HL-60 (cell line): ENCODE data around the gene SOX8.

Experiments
- DNase-seq, 2 experiments: peaks; one replicate each; pipeline ENCODE4 v3.0.0-alpha.2; 2010 to 2020; ENCODE audit warnings: low read depth in 1 of 2, low spot score in 1 of 2
- H3K27ac ChIP-seq: fragments of 250-450 bp; sonication (Bioruptor Pico); replicated peaks from 2 replicates; pipeline ENCODE4 v1.5.1; 2020; ENCODE audit warnings: mild to moderate bottlenecking, moderate library complexity
- H3K27me3 ChIP-seq: fragments of 250-450 bp; sonication (Bioruptor Pico); 2 replicates; pipeline ENCODE4 v1.5.1; 2021; ENCODE audit warnings: mild to moderate bottlenecking, moderate library complexity; ENCODE audit not compliant: insufficient read depth, poor library complexity, severe bottlenecking
- H3K4me3 ChIP-seq: replicated peaks from 2 replicates; pipeline ENCODE4 v1.5.1; 2011; ENCODE audit warnings: mild to moderate bottlenecking, control low read depth, low read length; ENCODE audit not compliant: insufficient read depth
- GABPA ChIP-seq: IDR thresholded peaks from 2 replicates; pipeline ENCODE4 v1.6.1; 2012; ENCODE audit warnings: low read depth
- POLR2AphosphoS5 ChIP-seq: IDR thresholded peaks from 2 replicates; pipeline ENCODE4 v1.6.1; 2012; ENCODE audit warnings: low read depth
- SPI1 ChIP-seq: IDR thresholded peaks from 2 replicates; pipeline ENCODE4 v1.6.1; 2012; ENCODE audit warnings: low read depth, mild to moderate bottlenecking, borderline replicate concordance
- TF ChIP-seq, protein P1 (sequence below): IDR thresholded peaks from 2 replicates; pipeline ENCODE4 v1.6.1; 2012; ENCODE audit warnings: low read depth; ENCODE audit not compliant: insufficient replicate concordance
- TF ChIP-seq, protein P2 (sequence below): IDR thresholded peaks from one replicate; pipeline ENCODE4 v1.5.1; 2011; ENCODE audit warnings: low read length, control low read depth, inconsistent platforms; ENCODE audit not compliant: insufficient read depth

The SOX8 gene

DNA sequence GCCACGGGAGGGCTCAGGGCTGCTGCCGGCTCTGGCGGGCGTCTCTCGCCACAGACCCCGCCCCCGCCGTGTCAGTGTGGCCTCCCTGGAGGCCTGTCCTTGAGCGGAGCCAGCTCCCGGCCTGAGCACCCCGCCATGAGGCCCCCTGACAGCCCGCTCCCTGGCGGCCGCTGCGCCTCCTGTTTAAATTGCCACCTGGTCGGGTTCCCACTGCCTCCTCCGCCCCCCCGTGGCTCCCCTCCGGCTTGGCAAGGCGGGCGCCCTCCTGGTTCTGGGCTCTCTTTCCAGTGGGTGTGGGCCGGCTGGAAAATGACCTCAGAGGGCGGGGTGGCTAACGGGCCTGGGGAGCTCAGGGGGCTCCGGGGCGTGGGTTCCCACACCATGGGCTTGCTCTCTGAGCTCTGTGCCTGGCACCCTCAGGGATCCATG is 48.9 kb downstream of the SOX8 start:
- TF ChIP-seq GABPA (no peak), SPI1 (no peak), POLR2AphosphoS5 (no peak)
- TF ChIP-seq, protein P1, sequence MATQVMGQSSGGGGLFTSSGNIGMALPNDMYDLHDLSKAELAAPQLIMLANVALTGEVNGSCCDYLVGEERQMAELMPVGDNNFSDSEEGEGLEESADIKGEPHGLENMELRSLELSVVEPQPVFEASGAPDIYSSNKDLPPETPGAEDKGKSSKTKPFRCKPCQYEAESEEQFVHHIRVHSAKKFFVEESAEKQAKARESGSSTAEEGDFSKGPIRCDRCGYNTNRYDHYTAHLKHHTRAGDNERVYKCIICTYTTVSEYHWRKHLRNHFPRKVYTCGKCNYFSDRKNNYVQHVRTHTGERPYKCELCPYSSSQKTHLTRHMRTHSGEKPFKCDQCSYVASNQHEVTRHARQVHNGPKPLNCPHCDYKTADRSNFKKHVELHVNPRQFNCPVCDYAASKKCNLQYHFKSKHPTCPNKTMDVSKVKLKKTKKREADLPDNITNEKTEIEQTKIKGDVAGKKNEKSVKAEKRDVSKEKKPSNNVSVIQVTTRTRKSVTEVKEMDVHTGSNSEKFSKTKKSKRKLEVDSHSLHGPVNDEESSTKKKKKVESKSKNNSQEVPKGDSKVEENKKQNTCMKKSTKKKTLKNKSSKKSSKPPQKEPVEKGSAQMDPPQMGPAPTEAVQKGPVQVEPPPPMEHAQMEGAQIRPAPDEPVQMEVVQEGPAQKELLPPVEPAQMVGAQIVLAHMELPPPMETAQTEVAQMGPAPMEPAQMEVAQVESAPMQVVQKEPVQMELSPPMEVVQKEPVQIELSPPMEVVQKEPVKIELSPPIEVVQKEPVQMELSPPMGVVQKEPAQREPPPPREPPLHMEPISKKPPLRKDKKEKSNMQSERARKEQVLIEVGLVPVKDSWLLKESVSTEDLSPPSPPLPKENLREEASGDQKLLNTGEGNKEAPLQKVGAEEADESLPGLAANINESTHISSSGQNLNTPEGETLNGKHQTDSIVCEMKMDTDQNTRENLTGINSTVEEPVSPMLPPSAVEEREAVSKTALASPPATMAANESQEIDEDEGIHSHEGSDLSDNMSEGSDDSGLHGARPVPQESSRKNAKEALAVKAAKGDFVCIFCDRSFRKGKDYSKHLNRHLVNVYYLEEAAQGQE: no peak
- TF ChIP-seq, protein P2, sequence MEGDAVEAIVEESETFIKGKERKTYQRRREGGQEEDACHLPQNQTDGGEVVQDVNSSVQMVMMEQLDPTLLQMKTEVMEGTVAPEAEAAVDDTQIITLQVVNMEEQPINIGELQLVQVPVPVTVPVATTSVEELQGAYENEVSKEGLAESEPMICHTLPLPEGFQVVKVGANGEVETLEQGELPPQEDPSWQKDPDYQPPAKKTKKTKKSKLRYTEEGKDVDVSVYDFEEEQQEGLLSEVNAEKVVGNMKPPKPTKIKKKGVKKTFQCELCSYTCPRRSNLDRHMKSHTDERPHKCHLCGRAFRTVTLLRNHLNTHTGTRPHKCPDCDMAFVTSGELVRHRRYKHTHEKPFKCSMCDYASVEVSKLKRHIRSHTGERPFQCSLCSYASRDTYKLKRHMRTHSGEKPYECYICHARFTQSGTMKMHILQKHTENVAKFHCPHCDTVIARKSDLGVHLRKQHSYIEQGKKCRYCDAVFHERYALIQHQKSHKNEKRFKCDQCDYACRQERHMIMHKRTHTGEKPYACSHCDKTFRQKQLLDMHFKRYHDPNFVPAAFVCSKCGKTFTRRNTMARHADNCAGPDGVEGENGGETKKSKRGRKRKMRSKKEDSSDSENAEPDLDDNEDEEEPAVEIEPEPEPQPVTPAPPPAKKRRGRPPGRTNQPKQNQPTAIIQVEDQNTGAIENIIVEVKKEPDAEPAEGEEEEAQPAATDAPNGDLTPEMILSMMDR: no peak
- no peak for DNase-seq
- Histone ChIP-seq H3K4me3 (no peak overlapping the region), H3K27me3 (peaks cover 12% of the 10 kb centered on the region), H3K27ac (no peak overlapping the region)

DNA sequence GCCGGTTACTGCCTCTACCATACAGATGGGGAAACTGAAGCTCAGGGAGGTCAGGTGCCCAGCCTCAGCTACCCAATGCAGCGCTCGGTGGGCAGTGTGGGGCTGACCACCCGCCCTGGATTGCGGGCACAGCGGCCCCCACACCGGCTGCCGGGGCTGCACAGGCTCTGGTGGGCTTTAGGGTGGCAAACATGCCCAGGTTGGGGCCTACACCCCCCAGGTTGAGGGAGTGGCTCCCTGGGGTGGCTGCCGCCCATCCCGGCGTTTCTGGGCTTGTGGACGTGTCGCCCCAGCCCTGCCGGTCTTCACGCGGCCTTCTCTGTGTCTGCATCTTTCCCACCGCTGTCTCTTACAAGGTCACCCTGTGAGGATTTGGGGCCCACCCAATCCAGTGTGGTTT is 50.1 kb downstream of the SOX8 start:
- peaks cover 17% of the 10 kb centered on the region for H3K27me3 ChIP-seq
- H3K27ac ChIP-seq: no peak overlapping the region

DNA sequence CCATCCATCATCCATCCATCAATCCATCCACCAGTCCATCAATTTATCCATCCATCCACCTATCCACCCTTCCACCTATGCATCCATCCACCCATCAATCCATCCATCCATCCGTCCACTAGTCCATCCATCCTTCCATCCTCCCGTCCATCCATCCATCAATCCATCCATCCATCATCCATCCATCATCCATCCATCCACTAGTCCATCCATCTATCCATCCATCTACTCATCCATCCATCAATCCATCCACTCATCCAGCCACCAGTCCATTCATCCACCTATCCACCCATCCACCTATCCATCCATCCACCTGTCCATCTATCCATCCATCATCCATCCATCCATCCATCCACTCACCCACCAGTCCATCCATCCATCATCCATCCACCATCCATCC is 51.0 kb downstream of the SOX8 start:
- Histone ChIP-seq H3K27ac (no peak overlapping the region), H3K27me3 (peaks cover 17% of the 10 kb centered on the region), H3K4me3 (no peak overlapping the region)
- TF ChIP-seq, protein P2: no peak
- TF ChIP-seq GABPA (no peak), SPI1 (no peak), POLR2AphosphoS5 (no peak)
- TF ChIP-seq, protein P1: no peak
- DNase-seq: no peak

More for the DNA sequence above, 50.1 kb downstream of the SOX8 start:
- H3K4me3 ChIP-seq: no peak overlapping the region
- TF ChIP-seq, protein P2: no peak
- TF ChIP-seq GABPA: no peak
- no peak for TF ChIP-seq SPI1
- TF ChIP-seq, protein P1: no peak
- TF ChIP-seq POLR2AphosphoS5: no peak
- DNase-seq: no peak
